Kidney glomerular epithelial cell (primary cell): ENCODE results near the gene HIVEP2.

Experiments used
- DNase-seq: peaks from one replicate; lab custom pipeline; 2025; lab: John Stamatoyannopoulos, UW

Gene HIVEP2

GRCh38 chr6:142946181-142946923 lies 1.4 kb upstream of the HIVEP2 start:
- DNase-seq = peak; percentile 95

GRCh38 chr6:142945446-142946180 lies 637 bp upstream of the HIVEP2 start:
- peak; percentile 70 for DNase-seq

- DNase-seq = peak; percentile 70
Observed at GRCh38 chr6:142944124-142945048, 590 bp downstream of the HIVEP2 start.

GRCh38 chr6:142943711-142944123 lies 1.3 kb downstream of the HIVEP2 start:
- DNase-seq = no peak

GRCh38 chr6:142942805-142943227 lies 2.2 kb downstream of the HIVEP2 start:
- peak; percentile 36 for DNase-seq

GRCh38 chr6:142942238-142942637 lies 2.7 kb downstream of the HIVEP2 start:
- no peak for DNase-seq

GRCh38 chr6:142941018-142941417 lies 4.0 kb downstream of the HIVEP2 start:
- no peak for DNase-seq

GRCh38 chr6:142940487-142940886 lies 4.5 kb downstream of the HIVEP2 start:
- no peak for DNase-seq

GRCh38 chr6:142938510-142938909 lies 6.5 kb downstream of the HIVEP2 start:
- DNase-seq = no peak

- DNase-seq = no peak
Observed at GRCh38 chr6:142937986-142938385, 7.0 kb downstream of the HIVEP2 start.

GRCh38 chr6:142935553-142936517 lies 9.1 kb downstream of the HIVEP2 start:
- DNase-seq = no peak

- DNase-seq = no peak
Observed at GRCh38 chr6:142934599-142934998, 10.4 kb downstream of the HIVEP2 start.

GRCh38 chr6:142934106-142934505 lies 10.9 kb downstream of the HIVEP2 start:
- no peak for DNase-seq

GRCh38 chr6:142933701-142934100 lies 11.3 kb downstream of the HIVEP2 start:
- no peak for DNase-seq

- DNase-seq = no peak
Observed at GRCh38 chr6:142932889-142933288, 12.1 kb downstream of the HIVEP2 start.

- no peak for DNase-seq
Observed at GRCh38 chr6:142929751-142930358, 15.1 kb downstream of the HIVEP2 start.

- DNase-seq = no peak
Observed at GRCh38 chr6:142927904-142928303, 17.1 kb downstream of the HIVEP2 start.

GRCh38 chr6:142927271-142927580 lies 17.8 kb downstream of the HIVEP2 start:
- peak; percentile 74 for DNase-seq

- peak; percentile 64 for DNase-seq
Observed at GRCh38 chr6:142926494-142927270, 18.3 kb downstream of the HIVEP2 start.

- peak; percentile 8 for DNase-seq
Observed at GRCh38 chr6:142926177-142926493, 18.8 kb downstream of the HIVEP2 start.
